NCI-H2081 treated with DMSO at 0.1 percent for 48 hours (cell line): ENCODE results near the gene STXBP6.
"Not testable (repeated sequence)": the region's sequence is repeated elsewhere in the genome, so short reads cannot be mapped to it uniquely, and the experiment has no call there.

Experiments used
- DNase-seq: peaks from one replicate; lab custom pipeline; 2025; lab: John Stamatoyannopoulos, UW

STXBP6 gene

DNA sequence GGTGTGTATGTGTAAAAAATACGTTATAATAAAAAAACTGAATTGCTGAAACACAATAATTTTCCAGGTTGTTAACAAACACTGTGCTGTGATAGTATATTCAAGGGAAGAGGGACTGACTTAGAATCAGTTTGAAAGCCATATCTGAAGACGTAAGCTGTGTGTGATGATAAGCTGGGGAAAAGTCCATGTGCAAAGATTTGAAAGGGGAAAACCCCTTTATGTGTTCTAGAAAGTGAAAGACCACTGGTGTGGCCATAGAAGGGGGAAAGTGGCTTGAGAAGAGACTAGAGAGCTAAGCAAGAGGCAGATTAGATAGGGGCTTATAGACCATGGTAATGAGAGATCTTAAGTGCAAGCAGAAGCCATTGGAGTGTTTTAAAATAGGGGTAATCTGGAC is 220.1 kb downstream of the STXBP6 start:
- no peak for DNase-seq

DNA sequence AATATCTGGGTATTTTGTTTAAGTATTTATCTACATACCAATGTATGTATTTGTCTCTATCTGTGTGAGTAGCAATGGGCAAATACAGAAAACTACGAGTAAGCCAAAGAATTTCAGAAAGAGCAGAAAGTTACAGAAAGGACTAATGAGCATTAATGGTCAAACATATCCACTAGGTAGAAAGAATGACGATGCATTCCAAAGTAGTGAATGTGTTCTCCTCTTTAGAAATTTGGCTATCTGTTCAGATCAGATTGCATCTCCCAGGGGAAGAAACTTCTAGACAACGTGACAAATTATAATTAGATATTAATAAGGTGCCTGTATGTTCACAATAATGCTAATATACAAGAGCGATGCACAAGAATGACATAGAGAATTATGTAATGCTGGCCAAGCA is 221.5 kb downstream of the STXBP6 start:
- DNase-seq, result no peak

GRCh38 chr14:24826390-24826789 is 223.6 kb downstream of the STXBP6 start:
- DNase-seq, result no peak

DNA sequence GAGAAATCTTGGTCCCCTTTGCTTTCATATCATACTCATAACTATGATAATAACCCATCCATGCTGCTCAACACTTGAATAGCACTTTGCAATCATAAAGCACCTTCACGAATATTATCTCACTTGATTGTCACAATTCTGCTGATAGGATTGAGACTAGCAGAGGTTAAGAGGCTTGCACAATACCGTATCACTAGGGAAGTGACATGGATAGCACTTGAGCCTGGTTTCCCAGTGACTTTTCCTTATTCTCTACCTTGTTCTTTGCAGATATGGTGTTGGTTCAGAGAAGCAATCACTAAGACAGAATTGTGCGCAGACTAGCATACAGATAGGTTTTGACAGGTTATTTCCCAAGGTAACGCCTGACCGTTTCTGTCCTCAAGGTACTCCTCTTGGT is 229.3 kb downstream of the STXBP6 start:
- DNase-seq, result no peak

- DNase-seq, result no peak
These were observed 231.1 kb downstream of the STXBP6 start for GRCh38 chr14:24818823-24819341.

- DNase-seq, result no peak
These were observed 231.7 kb downstream of the STXBP6 start for GRCh38 chr14:24818058-24818822.

DNA sequence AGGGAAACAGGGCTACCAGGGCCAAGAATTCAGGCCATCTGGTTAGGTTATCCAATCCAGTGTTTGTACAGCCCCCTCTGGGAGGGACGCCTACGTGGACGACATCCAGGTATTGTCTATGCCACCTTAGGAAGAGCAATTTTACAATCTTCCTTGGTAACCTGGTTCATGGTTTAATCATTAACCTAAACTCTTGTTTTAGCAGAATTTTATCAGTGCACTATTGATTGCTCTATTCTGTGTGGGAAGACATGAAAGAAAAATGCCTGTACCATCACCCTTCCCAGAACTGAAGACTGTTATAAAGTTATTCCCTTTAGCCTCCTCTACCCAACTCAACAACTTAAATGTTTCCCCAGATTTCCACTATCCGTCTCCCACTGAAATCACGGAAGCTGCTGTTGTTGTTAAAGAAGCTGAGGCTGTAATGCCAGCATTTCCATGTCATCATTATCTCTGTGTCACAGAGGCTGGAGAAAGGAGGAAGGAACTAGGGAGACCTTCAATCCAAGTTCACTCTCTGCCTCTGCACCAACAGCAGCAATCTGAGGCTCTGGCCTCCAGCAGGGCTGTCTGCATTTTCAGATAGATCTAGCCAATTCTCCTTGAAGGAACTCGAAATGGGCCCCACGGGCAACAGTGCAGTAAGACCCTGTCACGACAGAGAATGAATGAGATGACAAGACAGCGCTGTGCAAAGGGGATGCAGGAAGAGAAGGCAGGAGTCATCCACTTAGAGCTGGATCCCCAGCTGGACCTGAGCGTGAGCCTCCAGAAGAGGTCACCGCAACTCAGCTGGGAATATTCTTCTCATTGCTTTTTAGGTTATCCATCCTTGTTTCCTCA is 232.5 kb downstream of the STXBP6 start:
- DNase-seq, result no peak

- no peak for DNase-seq
These were observed 233.1 kb downstream of the STXBP6 start for GRCh38 chr14:24816929-24817211.

- no peak for DNase-seq
These were observed 233.7 kb downstream of the STXBP6 start for GRCh38 chr14:24816011-24816928.

DNA sequence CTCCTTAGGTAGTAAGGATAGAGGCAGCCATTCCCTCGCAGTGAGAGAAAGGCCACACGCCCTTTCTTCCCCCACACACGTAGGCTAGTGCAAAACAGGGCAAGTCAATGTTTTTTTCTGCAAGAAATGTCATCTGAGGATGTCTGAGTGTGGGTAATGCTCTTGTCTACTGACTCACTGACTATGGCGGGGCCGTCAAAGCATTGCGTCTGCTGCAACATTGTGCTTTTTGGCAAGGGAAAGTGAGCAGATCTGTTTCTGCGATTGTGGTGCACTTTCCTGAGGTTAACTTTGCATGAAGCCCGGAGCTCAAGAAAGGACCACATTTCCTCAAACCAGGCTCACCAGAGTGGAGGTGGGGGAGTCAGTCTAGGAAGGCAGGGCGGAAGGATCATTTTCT is 234.4 kb downstream of the STXBP6 start:
- no peak for DNase-seq

- no peak for DNase-seq
These were observed 235.0 kb downstream of the STXBP6 start for GRCh38 chr14:24814944-24815343.

GRCh38 chr14:24814346-24814745 is 235.6 kb downstream of the STXBP6 start:
- DNase-seq, result no peak

DNA sequence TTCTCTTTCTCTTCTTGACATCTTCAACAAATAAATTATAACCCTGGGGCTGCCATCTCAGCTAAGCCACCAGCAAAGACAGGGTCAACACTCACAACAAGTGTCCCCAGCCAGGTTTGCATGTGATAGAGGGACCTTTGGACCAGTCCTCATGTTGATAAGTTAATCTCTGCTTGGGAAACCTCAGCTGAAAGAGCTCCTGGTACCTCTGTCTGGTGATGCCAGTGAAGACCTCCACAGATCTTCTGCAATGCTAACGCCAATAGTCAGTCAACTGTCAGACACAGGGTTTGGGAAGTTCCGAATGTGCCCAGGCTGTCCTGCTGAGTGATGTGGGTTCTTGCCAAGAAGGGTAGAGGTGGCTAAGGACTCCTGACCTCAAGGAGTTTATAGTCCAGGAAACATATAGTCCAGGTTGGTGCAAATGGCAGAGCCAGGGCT is 236.1 kb downstream of the STXBP6 start:
- DNase-seq, result no peak

DNA sequence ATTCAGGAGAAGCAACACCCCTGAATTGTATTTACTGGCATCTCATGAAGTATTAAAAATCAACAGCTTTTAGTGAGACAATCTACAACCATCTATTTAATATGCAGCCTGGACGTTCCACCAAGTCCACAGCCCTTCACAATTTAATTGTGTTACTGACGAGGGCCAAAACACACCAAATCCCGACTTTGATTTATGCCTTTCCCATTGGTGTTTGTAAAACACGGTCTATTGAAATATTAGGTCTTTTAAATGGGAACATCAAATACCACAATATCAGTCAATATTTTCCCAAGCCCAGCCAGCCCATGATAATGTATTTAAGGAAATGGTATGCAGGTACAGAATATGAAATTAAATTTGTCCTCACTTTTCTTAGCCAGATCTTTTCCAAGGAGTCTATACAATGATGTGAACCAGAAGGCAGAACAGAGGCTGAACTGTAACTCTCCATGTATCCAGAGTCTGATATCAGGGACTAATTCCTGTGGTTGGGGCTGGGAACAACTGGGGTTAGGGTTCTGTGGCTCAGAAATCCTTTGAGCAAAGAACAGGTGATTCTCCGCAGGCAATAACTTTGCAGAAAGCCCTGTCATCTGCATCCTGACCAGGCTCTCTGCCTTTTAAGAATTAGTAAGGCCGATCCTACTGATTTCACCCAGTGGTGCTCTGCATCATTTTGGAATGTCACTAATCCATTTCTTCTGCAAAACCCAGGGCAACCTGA is 236.7 kb downstream of the STXBP6 start:
- no peak for DNase-seq

- DNase-seq, result no peak
These were observed 240.8 kb downstream of the STXBP6 start for GRCh38 chr14:24809135-24809534.

DNA sequence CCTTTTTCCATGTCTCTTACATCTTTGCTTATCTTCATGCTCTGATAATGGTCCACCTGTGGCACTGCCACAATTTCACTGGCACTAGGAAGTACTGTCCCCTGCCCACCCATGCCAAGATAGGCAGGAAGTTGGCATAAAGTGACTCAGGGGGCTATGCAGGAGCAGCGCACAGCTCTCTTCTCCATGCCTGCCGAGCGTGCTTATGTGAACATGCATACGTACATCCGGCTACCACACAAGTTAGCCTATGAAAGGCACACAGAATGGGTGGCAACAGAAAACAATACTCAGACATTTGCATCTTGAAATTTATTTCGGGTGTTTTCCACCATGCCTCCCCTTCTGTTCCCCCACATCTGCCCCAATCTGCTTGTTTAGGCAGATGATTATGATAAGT is 241.5 kb downstream of the STXBP6 start:
- DNase-seq, result no peak

- DNase-seq, result no peak
These were observed 243.8 kb downstream of the STXBP6 start for GRCh38 chr14:24806061-24806678.

GRCh38 chr14:24804552-24805212 is 245.3 kb downstream of the STXBP6 start:
- no peak for DNase-seq

DNA sequence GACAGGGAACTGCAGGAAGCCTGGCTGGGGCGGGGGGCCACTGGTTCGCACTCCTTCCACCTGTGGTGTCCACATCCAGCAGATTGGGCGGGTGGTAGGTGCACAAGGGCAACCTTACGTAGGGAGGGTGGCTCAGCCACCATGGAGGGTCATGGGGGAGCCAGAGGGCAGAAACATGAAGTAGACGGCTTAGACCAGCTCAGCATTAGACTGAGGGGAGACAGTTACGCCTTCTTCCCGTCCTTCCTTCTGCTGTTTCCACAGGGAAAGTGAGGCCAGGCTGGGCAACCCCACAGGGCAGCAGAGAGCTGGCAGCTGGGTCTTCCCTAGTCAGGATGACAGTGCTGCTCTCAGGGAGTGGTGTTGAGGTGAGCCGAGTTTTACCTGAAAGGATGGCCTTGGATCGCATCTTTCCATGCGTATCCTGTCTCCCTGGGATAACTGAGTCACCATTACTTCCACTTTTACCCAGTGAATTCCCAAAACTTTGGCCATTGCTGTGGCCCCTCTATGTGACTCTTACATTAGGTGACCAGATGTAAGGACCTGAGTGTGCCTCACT is 245.9 kb downstream of the STXBP6 start:
- DNase-seq, result no peak

- not testable (repeated sequence) for DNase-seq
These were observed 246.5 kb downstream of the STXBP6 start for GRCh38 chr14:24803426-24803825.
